Measurements from ENCODE around the gene NUP98. TPM values are rescaled to one million over a fixed set of nuclear protein-coding genes. Genes with fewer than 3 reads are reported as not detected.
"Not testable (repeated sequence)": the region's sequence is repeated elsewhere in the genome, so short reads cannot be mapped to it uniquely, and the experiment has no call there.

The NUP98 gene
- total RNA-seq, 1 donor from 2014 or later, result 62.4 TPM

GRCh38 chr11:3826721-3827120 lies 29.4 kb upstream of the NUP98 start:
- no peak for DNase-seq (ENCODE audit: low spot score)

GRCh38 chr11:3825473-3826154 lies 28.3 kb upstream of the NUP98 start:
- DNase-seq (ENCODE audit: low spot score), result no peak

GRCh38 chr11:3824714-3825472 lies 27.5 kb upstream of the NUP98 start:
- DNase-seq (ENCODE audit: low spot score), result no peak

- DNase-seq (ENCODE audit: low spot score), result no peak
These were observed 26.6 kb upstream of the NUP98 start for GRCh38 chr11:3823762-3824506.

- peak; percentile 75 for DNase-seq (ENCODE audit: low spot score)
These were observed 25.9 kb upstream of the NUP98 start for GRCh38 chr11:3823303-3823702.

GRCh38 chr11:3822312-3822711 lies 25.0 kb upstream of the NUP98 start:
- no peak for DNase-seq (ENCODE audit: low spot score)

- no peak for DNase-seq (ENCODE audit: low spot score)
These were observed 23.6 kb upstream of the NUP98 start for GRCh38 chr11:3820971-3821370.

GRCh38 chr11:3817181-3817800 lies 19.9 kb upstream of the NUP98 start:
- no peak for DNase-seq (ENCODE audit: low spot score)

- no peak for DNase-seq (ENCODE audit: low spot score)
These were observed 19.3 kb upstream of the NUP98 start for GRCh38 chr11:3816673-3817072.

- no peak for DNase-seq (ENCODE audit: low spot score)
These were observed 18.5 kb upstream of the NUP98 start for GRCh38 chr11:3815845-3816244.

GRCh38 chr11:3814832-3815231 lies 17.5 kb upstream of the NUP98 start:
- DNase-seq (ENCODE audit: low spot score), result not testable (repeated sequence)

GRCh38 chr11:3810951-3811350 lies 13.6 kb upstream of the NUP98 start:
- no peak for DNase-seq (ENCODE audit: low spot score)

- DNase-seq (ENCODE audit: low spot score), result no peak
These were observed 13.1 kb upstream of the NUP98 start for GRCh38 chr11:3810446-3810845.

- no peak for DNase-seq (ENCODE audit: low spot score)
These were observed 12.2 kb upstream of the NUP98 start for GRCh38 chr11:3809624-3809928.

GRCh38 chr11:3808861-3809623 lies 11.7 kb upstream of the NUP98 start:
- no peak for DNase-seq (ENCODE audit: low spot score)

- peak; percentile 66 for DNase-seq (ENCODE audit: low spot score)
These were observed 10.8 kb upstream of the NUP98 start, which contains the start of gene PGAP2 for GRCh38 chr11:3807909-3808860. Gene PGAP2, plus strand, starts transcription at chr11:3808560. Its CDS starts 2,700 bp downstream, at chr11:3811260.

GRCh38 chr11:3803726-3804495 lies 6.6 kb upstream of the NUP98 start:
- no peak for DNase-seq (ENCODE audit: low spot score)

GRCh38 chr11:3802011-3802790 lies 4.8 kb upstream of the NUP98 start:
- no peak for DNase-seq (ENCODE audit: low spot score)

- DNase-seq (ENCODE audit: low spot score), result no peak
These were observed 2.5 kb upstream of the NUP98 start for GRCh38 chr11:3799873-3800272.

Data from umbilical cord (tissue), 2 donors.